GM15510 (cell line): ENCODE results near the gene KYNU.

ENCODE experiments used
- POLR2A ChIP-seq: IDR thresholded peaks from 3 replicates; pipeline ENCODE4 v1.6.1; 2011; ENCODE audit warnings: borderline replicate concordance; ENCODE audit not compliant: insufficient read length; ENCODE audit errors: extremely low read depth

Gene KYNU

DNA sequence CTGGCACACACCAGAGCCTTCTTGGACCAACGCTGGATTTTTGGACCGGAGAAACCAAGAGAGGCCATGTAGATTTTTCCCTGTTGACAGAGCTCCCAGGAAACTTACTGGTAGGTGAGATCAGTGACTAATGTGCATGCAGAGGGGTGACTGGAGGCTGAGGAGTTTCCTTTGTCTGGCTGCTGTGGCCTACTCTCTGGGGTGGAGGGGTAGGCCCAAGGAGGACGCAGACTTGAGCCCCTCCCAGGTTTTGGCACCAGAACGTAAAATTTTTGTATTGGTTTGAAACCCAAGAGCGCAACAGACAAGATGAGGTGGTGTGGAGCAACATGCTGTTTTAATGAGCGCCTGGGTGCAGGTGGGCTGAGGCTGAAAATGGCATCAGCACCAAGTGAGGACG is 59.2 kb downstream of the KYNU start:
- no peak for TF ChIP-seq POLR2A

DNA sequence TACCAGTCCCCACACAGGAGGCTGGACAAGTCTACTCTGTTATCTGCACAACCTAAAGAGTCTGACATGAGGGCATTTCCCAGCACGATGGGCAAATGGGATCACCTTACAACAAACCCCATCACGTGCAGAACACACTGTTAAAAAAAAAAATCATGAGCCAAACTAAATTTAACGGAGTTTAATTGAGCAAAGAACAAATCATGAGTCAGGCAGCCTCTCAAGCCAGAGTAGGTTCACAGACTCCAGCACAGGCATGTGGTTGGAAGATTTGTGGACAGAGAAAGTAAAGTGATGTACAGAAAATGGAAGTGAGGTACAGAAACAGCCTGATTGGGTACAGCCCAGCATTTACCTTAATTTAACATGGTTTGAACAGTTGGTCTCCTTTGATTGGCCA is 59.9 kb downstream of the KYNU start:
- TF ChIP-seq POLR2A: no peak

DNA sequence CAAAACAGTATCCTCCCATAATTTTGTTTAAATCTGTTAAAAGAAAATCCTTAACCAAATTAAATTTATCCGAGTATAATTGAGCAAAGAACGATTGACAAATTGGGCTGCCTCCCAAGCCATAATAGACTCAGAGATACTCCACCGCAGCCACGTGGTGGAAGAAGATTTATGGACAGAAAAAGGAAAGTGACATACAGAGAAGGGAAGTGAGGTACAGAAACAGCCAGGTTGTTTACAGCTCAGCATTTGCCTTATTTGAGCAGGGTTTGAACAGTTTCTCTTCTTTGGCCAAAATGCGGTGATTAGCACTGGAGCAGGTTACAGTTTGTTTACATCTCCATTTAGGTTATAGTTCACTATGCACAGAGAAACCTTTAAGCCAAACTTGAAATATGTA is 60.8 kb downstream of the KYNU start:
- TF ChIP-seq POLR2A: no peak

DNA sequence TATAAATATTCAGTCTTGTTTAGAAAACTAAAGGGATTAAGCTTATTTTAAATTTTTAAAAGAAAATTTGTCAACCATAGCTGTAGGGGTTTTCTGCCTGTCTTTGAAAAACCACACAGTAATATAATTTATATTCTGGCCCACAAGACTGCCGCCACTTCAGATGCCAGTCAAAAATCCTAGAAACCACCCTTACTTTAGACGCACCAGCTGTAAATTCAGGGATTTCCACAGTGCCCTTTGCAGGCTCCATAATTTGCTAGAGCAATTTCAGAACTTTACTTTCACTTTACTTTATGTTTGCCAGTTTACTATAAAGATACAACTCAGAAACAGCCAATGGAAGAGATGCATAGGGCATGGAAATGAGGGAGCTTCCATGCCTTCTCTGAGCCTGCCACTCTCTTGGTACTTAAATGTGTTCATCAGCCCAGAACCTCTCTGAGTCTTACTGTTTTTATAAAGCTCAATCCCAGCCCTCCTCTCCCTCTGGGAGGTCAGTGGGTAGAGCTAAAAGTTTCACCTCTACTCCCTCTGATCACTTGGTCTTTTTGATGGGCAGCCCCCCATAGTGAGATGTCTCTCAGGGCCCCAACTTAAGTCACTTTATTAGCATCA is 63.3 kb downstream of the KYNU start:
- TF ChIP-seq POLR2A: no peak

DNA sequence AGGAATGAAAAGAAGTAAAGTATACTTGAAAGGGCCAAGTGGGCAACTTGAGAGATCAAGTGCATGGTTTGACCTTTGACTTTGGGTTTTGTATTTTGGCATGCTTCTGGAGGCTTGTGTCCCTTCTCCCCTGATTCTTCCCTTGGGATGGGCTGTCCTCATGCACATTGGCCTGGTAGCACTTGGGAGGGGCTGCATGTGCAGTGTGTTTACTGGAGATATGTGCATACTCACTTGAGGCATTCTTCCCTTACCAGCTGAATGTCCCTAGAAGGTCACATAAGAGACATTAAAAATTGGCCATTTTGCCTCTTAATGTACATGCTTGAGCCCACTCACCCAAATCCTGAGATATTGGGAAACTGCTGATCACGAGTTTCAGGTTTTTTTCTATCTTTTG is 65.2 kb downstream of the KYNU start:
- TF ChIP-seq POLR2A: no peak

- no peak for TF ChIP-seq POLR2A
These were observed 66.8 kb downstream of the KYNU start for GRCh38 chr2:142944264-142944663.

GRCh38 chr2:142944721-142945120 is 67.3 kb downstream of the KYNU start:
- TF ChIP-seq POLR2A: no peak

DNA sequence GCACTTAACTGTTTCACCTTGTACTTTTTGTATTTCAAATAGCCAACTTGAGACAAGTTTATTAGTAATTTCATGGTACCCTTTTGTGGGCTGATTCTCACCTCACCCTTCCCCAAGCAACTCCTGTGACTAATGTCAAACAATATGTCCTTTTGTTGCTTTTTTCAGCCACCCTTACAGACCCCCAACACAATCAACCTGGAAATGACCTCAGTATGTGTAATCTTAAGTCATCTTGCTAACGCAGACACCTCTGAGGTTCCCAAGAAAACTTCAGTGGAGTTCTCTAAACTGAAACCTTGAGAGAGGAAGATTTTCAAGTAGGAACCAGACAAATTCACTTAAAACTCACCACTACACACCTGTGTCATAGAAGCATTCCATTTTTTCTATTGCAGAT is 69.5 kb downstream of the KYNU start:
- no peak for TF ChIP-seq POLR2A

DNA sequence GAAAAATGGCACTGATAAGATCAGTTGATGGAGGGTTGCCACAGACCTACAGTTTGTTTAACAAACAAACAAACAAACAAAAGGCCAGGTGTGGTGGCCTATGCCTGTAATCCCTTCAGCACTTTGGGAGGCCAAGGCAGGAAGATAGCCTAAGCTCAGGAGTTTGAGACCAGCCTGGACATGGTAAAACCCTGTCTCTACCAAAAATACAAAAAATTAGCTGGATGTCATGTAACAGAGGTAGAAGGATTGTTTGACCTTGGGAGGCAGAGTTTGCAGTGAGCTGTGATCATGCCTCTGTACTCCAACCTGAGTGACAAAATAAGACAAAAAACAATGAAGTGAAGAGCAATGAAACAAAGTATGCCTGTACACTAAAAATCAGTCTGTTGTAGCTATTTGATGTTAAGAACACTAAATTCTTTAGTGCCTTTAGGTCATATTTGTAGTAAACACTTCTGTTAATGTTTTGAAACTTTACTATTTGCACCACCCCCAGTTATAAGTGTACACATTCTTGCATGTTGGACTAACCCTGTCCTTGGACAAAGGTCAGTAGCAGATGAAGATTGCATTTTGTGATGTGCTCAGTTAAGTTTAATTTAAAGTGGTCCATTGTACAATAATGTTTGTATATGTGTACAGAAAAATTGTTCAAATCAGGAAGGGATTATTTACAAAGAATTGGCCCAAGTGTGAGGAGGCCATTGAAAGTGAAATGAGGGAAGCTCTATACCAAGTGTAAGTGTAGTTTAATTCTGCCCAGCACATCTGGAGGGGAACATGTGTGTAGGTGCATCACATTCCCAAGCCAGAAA is 73.9 kb downstream of the KYNU start:
- TF ChIP-seq POLR2A: no peak

DNA sequence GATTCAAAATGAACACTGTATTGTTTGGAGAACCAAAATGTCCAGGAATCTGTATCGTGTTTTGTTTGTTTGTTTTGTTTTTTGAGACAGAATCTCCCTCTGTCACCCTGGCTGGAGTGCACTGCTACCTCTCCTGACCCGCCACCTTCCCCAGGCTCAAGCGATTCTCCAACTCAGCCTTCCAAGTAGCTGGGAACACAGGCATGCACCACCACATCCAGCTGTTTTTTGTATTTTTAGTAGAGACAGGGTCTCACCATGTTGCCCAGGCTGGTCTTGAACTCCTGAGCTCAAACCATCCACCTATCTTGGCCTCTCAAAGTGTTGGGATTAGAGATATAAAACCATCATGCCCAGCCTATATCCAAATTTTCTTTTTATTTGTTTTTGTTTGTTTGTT is 74.6 kb downstream of the KYNU start:
- TF ChIP-seq POLR2A: no peak

DNA sequence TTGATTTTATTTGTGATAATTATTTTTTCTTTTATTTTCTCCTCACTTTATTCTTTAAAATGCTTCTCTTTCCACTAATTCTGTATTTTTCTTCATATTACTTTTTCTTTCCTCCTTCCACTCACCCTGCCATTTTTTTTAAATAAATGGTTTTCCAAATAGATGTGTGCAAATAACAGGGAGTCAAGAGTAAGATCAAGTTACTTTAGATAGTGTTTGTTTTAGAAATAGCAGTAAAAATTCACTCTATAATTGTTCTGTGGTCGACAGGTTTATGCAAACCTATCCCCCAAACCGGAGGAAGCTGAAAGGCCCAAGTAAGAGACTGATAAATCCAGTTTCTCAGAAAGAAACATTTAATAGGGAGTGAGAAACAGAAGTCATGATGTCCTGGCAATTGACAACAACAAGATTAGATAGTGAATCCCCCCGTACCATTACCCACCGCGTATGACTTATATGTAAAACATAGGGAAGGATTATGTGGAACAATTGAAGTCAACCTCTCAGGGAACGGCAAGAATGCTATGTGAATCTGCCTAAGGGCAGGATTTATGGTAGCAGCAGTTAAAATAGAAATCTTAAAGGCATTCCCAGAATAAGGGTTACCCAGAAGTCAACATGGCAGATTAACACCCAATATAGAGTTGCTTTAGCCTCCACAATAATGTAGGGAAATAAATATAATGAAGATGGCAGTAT is 75.5 kb downstream of the KYNU start:
- TF ChIP-seq POLR2A: no peak

DNA sequence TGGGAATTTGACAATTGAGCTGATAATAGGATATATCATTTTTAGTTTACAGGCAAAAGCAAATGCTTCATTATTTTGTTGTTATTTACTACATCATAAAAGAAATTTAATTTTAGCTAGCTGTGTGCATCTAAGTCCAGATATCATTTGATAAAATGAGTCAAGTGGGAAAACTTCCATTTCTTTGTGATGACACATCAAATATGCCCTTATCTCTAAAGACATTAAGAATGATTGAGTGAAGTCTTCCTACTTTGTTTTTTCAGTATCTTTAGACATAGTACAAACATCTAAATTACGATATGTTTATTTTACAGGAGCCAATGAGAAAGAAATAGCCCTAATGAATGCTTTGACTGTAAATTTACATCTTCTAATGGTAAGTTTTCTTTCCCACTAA is 77.0 kb downstream of the KYNU start:
- TF ChIP-seq POLR2A: no peak

DNA sequence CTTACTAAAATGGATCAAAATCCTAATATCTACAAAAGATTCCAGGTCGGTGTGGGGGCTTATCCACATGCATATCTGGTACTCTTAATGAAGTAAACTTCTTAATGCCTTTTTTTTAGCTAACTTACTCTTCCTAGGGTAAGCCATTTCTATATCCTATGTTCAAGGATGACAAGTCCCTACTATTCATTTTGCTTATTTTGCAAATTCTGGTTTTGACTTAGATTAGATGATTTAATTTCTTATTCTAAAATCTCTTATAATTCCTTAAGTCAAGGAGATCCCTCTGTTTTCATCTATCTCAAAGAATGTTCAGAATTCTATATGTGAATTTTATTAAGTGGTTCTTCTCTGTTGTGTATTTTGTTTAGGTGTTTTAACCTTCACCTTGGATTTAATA is 79.7 kb downstream of the KYNU start:
- no peak for TF ChIP-seq POLR2A

- no peak for TF ChIP-seq POLR2A
These were observed 83.7 kb downstream of the KYNU start for GRCh38 chr2:142961202-142961601.

DNA sequence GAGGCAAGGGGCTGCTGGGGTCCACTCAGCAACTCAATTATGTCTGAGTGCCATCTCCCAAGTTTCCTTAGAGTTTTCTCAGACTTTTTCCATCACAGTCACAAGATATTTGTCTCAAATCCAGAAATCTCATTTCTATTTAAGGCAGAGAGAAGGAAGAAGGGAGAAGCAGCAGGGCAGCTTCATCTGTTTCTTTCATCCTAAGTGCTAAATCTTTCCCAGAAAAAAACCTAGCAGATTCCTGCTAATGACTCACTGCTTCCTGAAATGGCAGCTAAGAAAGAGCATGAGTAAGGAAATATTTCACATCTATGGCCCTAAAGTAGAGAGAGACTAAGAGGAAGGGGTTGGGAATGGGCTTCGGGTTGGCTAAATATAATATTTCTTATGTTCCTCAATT is 88.0 kb downstream of the KYNU start:
- no peak for TF ChIP-seq POLR2A

- no peak for TF ChIP-seq POLR2A
These were observed 88.8 kb downstream of the KYNU start for GRCh38 chr2:142966284-142966683.
